Glutamatergic neuron (in vitro differentiated cells): ENCODE measurements around the gene BPNT1. TPM values are rescaled to one million over a fixed set of nuclear protein-coding genes. Genes with fewer than 3 reads are reported as not detected.

Experiments
- DNase-seq: peaks from one replicate; pipeline ENCODE4 v3.0.0; 2022
- H3K27ac Mint-ChIP-seq: one replicate; pipeline ENCODE4 v1.8.0; 2020; ENCODE audit warnings: mild to moderate bottlenecking, mixed read lengths, inconsistent platforms; ENCODE audit not compliant: unreplicated experiment
- H3K27me3 Mint-ChIP-seq: one replicate; pipeline ENCODE4 v1.8.0; 2020; ENCODE audit warnings: mild to moderate bottlenecking, moderate library complexity, mixed read lengths, inconsistent platforms; ENCODE audit not compliant: unreplicated experiment
- H3K36me3 Mint-ChIP-seq: one replicate; pipeline ENCODE4 v1.8.0; 2020; ENCODE audit warnings: mild to moderate bottlenecking, mixed read lengths, inconsistent platforms; ENCODE audit not compliant: unreplicated experiment
- H3K4me1 Mint-ChIP-seq: one replicate; pipeline ENCODE4 v1.8.0; 2020; ENCODE audit warnings: mild to moderate bottlenecking, low read depth, mixed read lengths, inconsistent platforms; ENCODE audit not compliant: unreplicated experiment
- H3K4me3 Mint-ChIP-seq: one replicate; pipeline ENCODE4 v1.8.0; 2020; ENCODE audit warnings: mild to moderate bottlenecking, mixed read lengths, inconsistent platforms; ENCODE audit not compliant: unreplicated experiment
- H3K9me3 Mint-ChIP-seq: one replicate; pipeline ENCODE4 v1.8.0; 2020; ENCODE audit warnings: mild to moderate bottlenecking, moderate library complexity, mixed read lengths, inconsistent platforms; ENCODE audit not compliant: unreplicated experiment
- total RNA-seq: library from RNA; stranded (reverse); fragmentation: NEBNext Ultra II Directional; extraction: Animal tissue kit (Norgen Biotek cat#: 25700); gene quantifications from one replicate; pipeline ENCODE4 v1.2.1, GENCODE V29; 2021; ENCODE audit not compliant: unreplicated experiment
- TF ChIP-seq, protein P1 (sequence below): fragments of 200-600 bp; sonication (generic); IDR thresholded peaks from one replicate; pipeline ENCODE4 v1.5.0; 2021; ENCODE audit not compliant: partially characterized antibody, unreplicated experiment

The BPNT1 gene
- total RNA-seq, 1 donor from 2014 or later = 26.0 TPM

DNA sequence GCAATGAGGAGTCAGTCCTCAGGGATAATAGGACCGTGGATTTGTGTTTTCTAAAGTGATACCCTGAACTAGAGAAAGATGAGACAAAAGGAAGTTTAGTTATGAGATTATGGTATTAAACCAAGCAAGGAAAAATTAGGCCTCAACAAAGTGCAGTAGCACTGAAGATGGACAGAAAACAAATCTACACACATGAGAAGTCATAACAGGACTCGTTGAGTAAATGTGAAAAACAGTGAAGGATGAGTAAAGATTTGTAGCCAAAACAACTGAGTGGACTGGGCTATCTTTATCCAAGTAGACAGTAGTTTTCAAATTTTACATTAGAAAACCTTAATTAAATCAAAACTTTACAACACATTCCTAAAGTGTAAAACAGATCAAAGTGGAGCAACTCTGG, 58.3 kb downstream of the BPNT1 start:
- Mint-ChIP-seq H3K4me1 (no peaks in the 10 kb centered on the region), H3K4me3 (no peak overlapping the region), H3K36me3 (no peaks in the 10 kb centered on the region), H3K27me3 (no peaks in the 10 kb centered on the region), H3K27ac (no peak overlapping the region), H3K9me3 (no peaks in the 10 kb centered on the region)
- TF ChIP-seq, protein P1, sequence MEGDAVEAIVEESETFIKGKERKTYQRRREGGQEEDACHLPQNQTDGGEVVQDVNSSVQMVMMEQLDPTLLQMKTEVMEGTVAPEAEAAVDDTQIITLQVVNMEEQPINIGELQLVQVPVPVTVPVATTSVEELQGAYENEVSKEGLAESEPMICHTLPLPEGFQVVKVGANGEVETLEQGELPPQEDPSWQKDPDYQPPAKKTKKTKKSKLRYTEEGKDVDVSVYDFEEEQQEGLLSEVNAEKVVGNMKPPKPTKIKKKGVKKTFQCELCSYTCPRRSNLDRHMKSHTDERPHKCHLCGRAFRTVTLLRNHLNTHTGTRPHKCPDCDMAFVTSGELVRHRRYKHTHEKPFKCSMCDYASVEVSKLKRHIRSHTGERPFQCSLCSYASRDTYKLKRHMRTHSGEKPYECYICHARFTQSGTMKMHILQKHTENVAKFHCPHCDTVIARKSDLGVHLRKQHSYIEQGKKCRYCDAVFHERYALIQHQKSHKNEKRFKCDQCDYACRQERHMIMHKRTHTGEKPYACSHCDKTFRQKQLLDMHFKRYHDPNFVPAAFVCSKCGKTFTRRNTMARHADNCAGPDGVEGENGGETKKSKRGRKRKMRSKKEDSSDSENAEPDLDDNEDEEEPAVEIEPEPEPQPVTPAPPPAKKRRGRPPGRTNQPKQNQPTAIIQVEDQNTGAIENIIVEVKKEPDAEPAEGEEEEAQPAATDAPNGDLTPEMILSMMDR = no peak
- no peak for DNase-seq

DNA sequence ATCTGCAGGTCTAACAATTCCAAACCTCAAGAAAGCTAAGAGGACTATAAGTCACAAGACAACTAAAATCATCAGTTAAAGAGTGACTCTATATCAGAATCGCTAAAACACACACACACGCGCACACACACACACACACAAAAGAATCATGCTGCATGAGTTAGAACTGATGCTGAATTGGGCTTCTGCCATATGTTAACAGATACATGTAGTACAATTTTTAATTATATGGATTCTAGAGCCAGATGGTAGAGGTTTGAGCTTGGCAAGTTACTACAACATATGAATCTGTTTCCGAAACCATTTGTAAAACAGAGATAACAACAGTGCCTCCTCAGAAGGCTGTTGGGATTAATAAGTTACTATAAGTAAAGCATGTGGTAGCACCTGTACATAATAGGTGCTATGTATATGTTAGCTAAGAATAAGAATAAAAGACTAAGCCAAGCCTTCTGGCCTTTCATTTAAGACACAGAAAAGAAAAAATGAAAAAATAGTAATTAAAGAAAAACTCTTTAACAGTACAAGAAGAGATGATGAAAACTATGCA, 61.2 kb downstream of the BPNT1 start:
- Mint-ChIP-seq H3K4me1 (no peaks in the 10 kb centered on the region), H3K36me3 (no peaks in the 10 kb centered on the region)

DNA sequence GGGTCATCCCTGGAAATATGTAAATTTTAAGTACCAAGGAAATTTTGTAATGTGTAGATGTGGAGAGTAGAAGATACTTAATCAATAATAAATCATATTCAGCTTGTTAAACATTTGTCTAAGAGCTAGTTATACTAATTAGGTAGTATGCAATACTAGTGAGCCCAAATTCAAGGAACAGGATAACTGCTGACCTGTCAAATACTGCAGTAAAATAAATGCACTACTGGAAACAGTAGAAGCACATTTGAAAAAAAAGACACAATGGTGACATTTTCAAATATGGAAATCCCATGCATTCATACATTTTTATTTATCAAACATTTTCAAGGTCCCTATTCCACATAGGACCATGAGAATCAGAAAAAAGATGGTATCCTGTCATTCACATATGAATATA, 70.5 kb downstream of the BPNT1 start:
- no peaks in the 10 kb centered on the region for H3K36me3 Mint-ChIP-seq
- no peaks in the 10 kb centered on the region for H3K27me3 Mint-ChIP-seq
- H3K4me3 Mint-ChIP-seq = no peak overlapping the region
- no peaks in the 10 kb centered on the region for H3K4me1 Mint-ChIP-seq
- no peak overlapping the region for H3K27ac Mint-ChIP-seq
- H3K9me3 Mint-ChIP-seq = no peaks in the 10 kb centered on the region
- TF ChIP-seq, protein P1 = no peak
- no peak for DNase-seq

More for the DNA sequence above, 61.2 kb downstream of the BPNT1 start:
- Mint-ChIP-seq H3K4me3 (no peak overlapping the region), H3K27me3 (no peaks in the 10 kb centered on the region), H3K9me3 (no peaks in the 10 kb centered on the region), H3K27ac (no peak overlapping the region)
- no peak for DNase-seq
- TF ChIP-seq, protein P1 = no peak

DNA sequence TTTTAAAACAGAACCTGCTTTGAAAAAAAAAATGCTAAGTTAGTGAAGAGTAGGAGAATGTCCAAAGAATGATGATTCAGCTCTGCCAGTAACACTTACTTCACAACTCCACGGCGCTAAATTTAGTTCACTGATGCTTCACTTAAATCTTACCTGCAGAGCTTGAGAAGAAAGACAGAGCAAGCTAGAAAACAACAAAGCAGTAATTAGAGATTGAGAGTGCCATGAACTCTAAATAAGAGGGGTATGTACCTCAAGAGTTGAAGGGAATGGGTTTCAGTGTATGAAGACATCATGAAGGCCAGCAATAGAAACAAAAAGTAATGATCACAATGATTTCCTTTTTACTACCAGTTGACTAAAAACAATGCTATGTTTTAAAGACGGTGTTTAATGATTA, 76.1 kb downstream of the BPNT1 start:
- Mint-ChIP-seq H3K4me3 (no peak overlapping the region), H3K9me3 (no peaks in the 10 kb centered on the region), H3K36me3 (no peaks in the 10 kb centered on the region), H3K27ac (no peak overlapping the region), H3K4me1 (no peaks in the 10 kb centered on the region), H3K27me3 (no peaks in the 10 kb centered on the region)
- TF ChIP-seq, protein P1 = no peak
- DNase-seq = no peak

DNA sequence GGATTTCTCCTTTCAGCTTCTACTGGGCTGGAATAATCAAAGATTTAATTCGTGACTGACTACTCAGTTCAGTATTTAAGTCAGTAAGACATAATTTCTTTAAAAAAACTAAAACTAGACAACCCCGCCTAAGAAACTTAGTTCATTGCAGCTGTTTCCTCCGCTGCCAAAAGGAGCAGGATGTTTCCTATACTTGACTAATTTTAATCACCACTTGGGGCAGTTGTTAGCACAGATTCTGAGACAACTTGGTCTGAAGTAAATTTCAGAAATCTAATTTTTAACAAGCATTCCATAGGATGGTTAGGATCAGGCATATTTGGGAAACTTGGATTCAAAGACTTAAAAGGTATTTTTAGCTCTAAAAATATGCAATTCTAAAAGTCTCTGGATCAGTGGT, 77.3 kb downstream of the BPNT1 start:
- Mint-ChIP-seq H3K36me3 (no peaks in the 10 kb centered on the region), H3K27me3 (no peaks in the 10 kb centered on the region), H3K4me1 (no peaks in the 10 kb centered on the region), H3K9me3 (no peaks in the 10 kb centered on the region), H3K4me3 (no peak overlapping the region), H3K27ac (no peak overlapping the region)
- TF ChIP-seq, protein P1 = no peak
- DNase-seq = no peak
